ENCODE data around the gene AFF4. TPM values are rescaled to one million over a fixed set of nuclear protein-coding genes. Genes with fewer than 3 reads are reported as not detected.

AFF4 gene
- total RNA-seq, 4 donors from 2014 or later: 70.5 to 85.3 (median 73.2) TPM

DNA sequence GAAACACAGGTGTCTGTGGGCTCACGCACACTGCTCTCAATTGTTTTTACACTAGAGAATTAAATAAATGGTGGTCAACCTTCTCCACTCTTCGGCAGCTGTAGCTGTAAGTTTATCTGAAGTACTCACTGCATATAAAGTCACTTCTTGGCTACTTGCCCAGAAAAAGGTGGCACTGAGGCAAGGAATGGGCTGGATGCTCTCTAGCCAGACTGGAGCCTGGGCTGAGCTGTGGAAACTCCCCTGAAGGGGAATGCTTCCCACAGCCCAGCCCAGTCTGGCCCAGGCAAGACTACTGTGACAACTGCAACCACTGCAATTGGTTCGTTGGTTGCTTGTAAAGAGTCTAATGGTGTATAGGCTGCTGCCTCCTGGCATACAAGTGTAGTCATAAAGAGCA is 85.5 kb downstream of the AFF4 start:
- DNase-seq (ENCODE audit: low spot score in 2 of 2): no peak
- 62 to 63% methylated on average over 3 of the region's 3 CpGs for WGBS, 2 donors
- no peak for TF ChIP-seq EP300 (IDR thresholded peaks at IDR 0.05)
- TF ChIP-seq POLR2A (IDR thresholded peaks at IDR 0.05): no peak
- no peak for TF ChIP-seq CTCF (IDR thresholded peaks at IDR 0.05)

DNA sequence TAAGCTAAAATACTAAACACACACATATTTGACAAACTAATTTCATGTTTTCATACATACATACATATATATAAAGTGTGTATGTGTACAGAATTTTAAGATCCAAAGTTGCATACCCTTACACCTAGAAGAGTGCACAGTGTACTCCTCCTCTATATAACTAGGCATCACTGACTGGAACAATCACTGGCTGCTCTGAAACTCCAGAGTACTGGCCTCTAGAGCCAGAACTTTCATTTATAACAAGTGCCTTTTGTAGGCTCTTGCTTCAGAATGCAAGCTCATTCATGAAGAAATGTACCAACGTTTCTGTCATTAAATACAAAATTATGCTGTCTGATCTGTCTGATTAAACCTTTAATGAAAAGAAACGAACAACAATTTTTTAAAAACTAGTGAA is 86.0 kb downstream of the AFF4 start:
- H3K4me3 ChIP-seq: no peak overlapping the region
- H3K9me3 ChIP-seq: no peaks in the 10 kb centered on the region
- H3K36me3 ChIP-seq: peaks cover 2 to 57% (median 6%) of the 10 kb centered on the region in 3 donors
- WGBS, 2 donors: 53 to 61% methylated on average over 2 of the region's 2 CpGs
- TF ChIP-seq POLR2A (IDR thresholded peaks at IDR 0.05) (no peak), EP300 (IDR thresholded peaks at IDR 0.05) (no peak), CTCF (IDR thresholded peaks at IDR 0.05) (no peak)
- DNase-seq (ENCODE audit: low spot score in 2 of 2): no peak
- H3K27me3 ChIP-seq: no peaks in the 10 kb centered on the region
- no peaks in the 10 kb centered on the region for H3K4me1 ChIP-seq
- H3K27ac ChIP-seq: no peak overlapping the region

More for the DNA sequence above, 85.5 kb downstream of the AFF4 start:
- no peaks in the 10 kb centered on the region for H3K27me3 ChIP-seq
- no peaks in the 10 kb centered on the region for H3K9me3 ChIP-seq
- no peak overlapping the region for H3K4me3 ChIP-seq
- H3K27ac ChIP-seq: no peak overlapping the region
- peaks cover 0 to 1% (median 0%) of the 10 kb centered on the region in 4 donors for H3K4me1 ChIP-seq
- peaks cover 2 to 57% (median 6%) of the 10 kb centered on the region in 3 donors for H3K36me3 ChIP-seq

- DNase-seq (ENCODE audit: low spot score in 2 of 2): no peak
- H3K9me3 ChIP-seq: no peaks in the 10 kb centered on the region
- H3K4me1 ChIP-seq: no peaks in the 10 kb centered on the region
- 71 to 80% methylated on average over 1 of the region's 1 CpG for WGBS, 2 donors
- H3K36me3 ChIP-seq: peaks cover 2 to 52% (median 6%) of the 10 kb centered on the region in 3 donors
- no peak overlapping the region for H3K27ac ChIP-seq
- H3K27me3 ChIP-seq: no peaks in the 10 kb centered on the region
- TF ChIP-seq POLR2A (IDR thresholded peaks at IDR 0.05) (no peak), EP300 (IDR thresholded peaks at IDR 0.05) (no peak), CTCF (IDR thresholded peaks at IDR 0.05) (no peak)
- H3K4me3 ChIP-seq: no peak overlapping the region
Measured at GRCh38 chr5:132876020-132876759, 87.2 kb downstream of the AFF4 start.

DNA sequence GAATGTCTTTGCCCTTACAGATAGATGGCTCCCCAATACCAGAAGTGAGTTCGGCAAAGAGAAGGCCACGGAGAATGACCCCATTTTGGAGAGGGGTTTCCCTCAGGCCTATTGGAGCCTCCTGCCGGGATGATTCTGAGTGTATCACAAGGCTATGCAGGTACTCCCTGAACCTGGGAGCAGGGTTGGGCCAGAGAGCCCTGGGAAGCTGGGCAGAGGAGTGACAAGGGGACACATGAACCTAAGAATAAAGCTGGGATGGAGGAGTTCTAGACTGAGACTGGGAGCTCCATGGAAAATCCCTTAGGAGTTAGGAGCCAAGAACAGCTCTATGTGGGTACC is 89.5 kb downstream of the AFF4 start:
- TF ChIP-seq CTCF (IDR thresholded peaks at IDR 0.05) (no peak), EP300 (IDR thresholded peaks at IDR 0.05) (no peak), POLR2A (IDR thresholded peaks at IDR 0.05) (no peak)
- Histone ChIP-seq H3K27ac (peak overlapping the region in 1 of 4 donors; percentile 17), H3K9me3 (no peaks in the 10 kb centered on the region), H3K27me3 (no peaks in the 10 kb centered on the region), H3K4me1 (no peaks in the 10 kb centered on the region), H3K4me3 (no peak overlapping the region), H3K36me3 (peaks cover 0 to 56% (median 0%) of the 10 kb centered on the region in 3 donors)
- 90 to 98% methylated on average over 3 of the region's 3 CpGs for WGBS, 2 donors
- DNase-seq (ENCODE audit: low spot score in 2 of 2): no peak

DNA sequence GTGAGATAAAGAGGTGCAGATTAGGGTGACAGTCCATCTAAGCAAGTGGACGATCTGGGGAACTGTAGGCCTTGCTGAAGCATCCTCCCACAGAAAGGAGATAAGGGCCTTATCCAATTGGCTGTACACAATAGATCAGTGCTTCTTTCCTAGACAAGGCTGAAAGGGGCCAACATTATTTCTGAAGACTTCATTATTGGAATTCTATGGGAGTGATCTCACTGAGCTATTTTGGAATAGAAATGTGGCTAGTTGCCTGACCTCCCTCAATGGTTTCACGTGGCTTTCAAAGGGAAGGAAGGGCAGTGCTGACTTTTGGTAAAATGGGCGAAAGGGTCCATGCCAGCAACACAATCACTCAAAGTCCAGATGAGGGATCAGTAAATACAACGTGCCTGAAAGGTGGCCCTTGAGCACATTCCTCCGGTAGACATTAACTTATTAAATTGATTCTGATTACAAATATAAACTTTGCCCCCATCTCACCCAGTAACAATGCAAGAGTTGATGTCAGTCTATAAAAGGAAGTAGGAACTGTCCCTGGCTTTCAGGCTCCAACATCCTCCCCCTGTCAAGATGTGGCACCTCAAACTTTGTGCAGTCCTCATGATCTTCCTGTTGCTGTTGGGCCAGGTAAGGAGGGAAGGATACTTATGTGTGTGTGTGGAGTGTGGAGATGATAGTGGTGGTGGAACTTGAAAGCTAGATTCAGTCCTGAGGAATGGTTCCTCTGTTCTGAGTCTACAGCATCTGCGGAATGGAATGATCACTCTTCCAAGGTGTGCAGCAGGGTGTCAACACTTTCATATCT is 90.1 kb downstream of the AFF4 start, which contains the start of gene LEAP2:
Gene LEAP2, plus strand, starts transcription at position 550 of the 811 bp plus-strand sequence. Its CDS starts 27 bp downstream, at position 577.
- H3K4me1 ChIP-seq: peaks cover 0 to 3% (median 0%) of the 10 kb centered on the region in 4 donors
- H3K9me3 ChIP-seq: no peaks in the 10 kb centered on the region
- no peak within 1 kb of the TSS for H3K4me3 ChIP-seq
- peak within 1 kb of the TSS in 1 of 4 donors; percentile 17 for H3K27ac ChIP-seq
- no peaks in the 10 kb centered on the region for H3K27me3 ChIP-seq
- DNase-seq (ENCODE audit: low spot score in 2 of 2): no peak
- peaks cover 0 to 58% (median 0%) of the 10 kb centered on the region in 3 donors for H3K36me3 ChIP-seq
- no peak for TF ChIP-seq POLR2A (IDR thresholded peaks at IDR 0.05)
- TF ChIP-seq EP300 (IDR thresholded peaks at IDR 0.05): no peak
- TF ChIP-seq CTCF (IDR thresholded peaks at IDR 0.05): no peak
- 69 to 74% methylated on average over 6 of the region's 6 CpGs for WGBS, 2 donors
